Activated CD4-positive, CD25-positive, alpha-beta regulatory T cell treated with anti-CD3 and anti-CD28 coated beads, Interleukin-2, amount 50 U/mL, for 16 hours (primary cell): ENCODE measurements around the gene B3GALNT2.

ENCODE experiments used
- DNase-seq: peaks from one replicate; pipeline ENCODE4 v3.0.0-alpha.2; 2020; ENCODE audit warnings: low read depth, low spot score

The B3GALNT2 gene

GRCh38 chr1:235454021-235454420 is 50.2 kb downstream of the B3GALNT2 start:
- no peak for DNase-seq

- DNase-seq: no peak
Measured at GRCh38 chr1:235450886-235451483, 53.3 kb downstream of the B3GALNT2 start.

DNA sequence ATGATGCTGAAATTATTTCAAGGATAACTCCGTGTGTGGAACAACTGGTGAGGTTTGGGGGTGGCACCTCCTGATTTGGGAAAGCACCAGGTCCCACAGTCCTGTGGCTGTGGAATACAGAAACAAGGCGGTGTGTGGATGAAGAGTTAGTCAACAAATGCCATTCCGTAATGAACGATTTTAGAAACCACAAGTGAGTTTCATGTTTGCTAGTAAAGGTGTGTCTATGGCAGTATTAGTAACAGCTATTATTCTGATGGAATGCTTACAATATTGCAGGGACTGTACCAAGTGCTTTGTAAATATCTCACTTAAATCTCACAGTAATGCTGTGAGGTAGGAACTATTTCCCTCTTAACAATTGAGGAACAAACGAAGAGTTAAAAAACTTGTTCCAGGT is 53.8 kb downstream of the B3GALNT2 start:
- no peak for DNase-seq

DNA sequence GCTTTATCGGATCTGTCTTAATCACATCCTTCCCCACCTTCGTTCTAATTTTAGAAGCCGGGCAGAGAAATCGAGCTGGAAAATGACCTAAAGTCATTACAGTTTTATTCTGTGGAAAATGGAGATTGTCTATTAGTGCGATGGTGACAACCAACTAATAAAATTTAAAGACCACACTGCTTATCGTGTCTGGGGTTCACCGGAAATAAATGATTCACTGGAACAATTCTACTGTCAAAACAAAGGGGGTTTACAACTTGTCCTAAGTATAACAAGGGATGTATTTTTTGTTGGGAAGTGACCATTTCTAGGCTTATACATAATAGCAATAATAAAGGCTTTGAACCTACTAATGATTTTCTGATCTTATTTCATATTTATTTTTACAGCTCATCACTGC is 55.6 kb downstream of the B3GALNT2 start:
- no peak for DNase-seq

DNA sequence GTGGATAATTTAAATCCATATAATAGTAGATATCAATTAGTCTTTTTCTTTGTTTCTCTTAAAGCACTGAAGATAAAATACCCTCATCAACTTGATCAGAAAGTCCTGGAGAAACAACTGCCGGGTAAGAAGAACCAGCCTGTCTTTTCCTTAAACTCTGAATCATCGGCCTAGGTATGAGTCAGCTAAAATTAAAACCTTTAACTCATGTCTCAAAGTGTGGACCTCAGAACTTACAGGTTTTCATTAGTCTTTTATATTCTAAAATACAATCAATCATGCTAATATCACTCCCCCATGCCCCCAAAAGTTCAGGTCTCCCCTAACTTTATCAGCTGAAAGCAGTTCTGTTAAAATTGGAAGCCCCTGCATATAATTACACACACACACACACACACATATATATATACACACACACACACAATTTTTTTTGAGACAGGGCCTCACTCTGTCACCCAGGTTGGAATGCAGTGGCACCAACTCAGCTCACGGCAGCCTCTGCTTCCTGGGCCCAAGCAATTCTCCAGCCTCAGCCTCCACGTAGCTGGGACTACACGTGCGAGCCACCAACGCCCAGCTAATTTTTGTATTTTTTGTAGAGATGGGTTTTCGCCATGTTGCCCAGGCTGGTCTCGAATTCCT is 61.3 kb downstream of the B3GALNT2 start:
- DNase-seq: no peak

DNA sequence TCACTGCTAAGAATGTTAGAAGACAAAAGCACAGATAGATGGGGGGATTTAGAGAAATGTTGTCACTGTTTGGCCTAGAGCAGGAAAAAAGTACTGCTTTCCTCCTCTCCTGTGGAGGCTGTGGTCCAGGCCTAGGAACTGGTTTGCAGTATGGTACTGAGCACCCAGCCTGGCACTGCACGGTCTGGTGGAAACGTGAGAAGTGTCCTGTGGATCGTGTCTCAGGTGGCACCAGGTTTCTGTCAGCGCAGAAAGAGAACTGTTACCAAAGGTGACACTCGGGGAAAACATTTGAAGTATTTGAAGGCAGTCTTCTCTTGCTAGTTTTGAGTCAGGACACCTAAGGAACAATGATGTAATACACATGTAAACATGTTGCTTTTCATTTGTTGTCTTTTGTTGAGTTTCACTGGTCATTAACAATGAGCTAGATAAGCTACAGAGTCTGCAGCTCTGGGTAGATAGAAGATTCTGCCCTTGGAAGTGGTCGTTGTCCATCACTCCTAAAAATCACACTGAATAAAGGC is 63.0 kb downstream of the B3GALNT2 start:
- DNase-seq: no peak

- DNase-seq: no peak
Measured at GRCh38 chr1:235434001-235434400, 70.3 kb downstream of the B3GALNT2 start.

- no peak for DNase-seq
Measured at GRCh38 chr1:235430991-235431390, 73.3 kb downstream of the B3GALNT2 start.

DNA sequence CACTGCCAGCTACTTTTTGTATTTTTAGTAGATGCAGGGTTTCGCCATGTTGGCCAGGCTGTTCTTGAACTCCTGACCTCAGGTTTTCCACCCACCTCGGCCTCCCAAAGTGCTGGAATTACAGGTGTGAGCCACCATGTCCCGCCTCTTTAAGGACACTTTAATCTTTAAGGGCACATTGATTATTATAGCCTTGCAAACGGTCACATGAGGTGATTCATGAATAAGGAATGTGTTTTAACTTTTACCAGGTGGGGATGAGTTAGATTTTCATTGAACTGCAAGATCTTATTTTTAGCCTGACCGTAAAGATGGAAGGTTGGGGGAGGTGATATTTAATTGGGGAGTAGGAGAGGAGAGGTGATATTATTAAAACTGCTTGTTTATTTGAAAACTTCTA is 75.1 kb downstream of the B3GALNT2 start:
- no peak for DNase-seq

DNA sequence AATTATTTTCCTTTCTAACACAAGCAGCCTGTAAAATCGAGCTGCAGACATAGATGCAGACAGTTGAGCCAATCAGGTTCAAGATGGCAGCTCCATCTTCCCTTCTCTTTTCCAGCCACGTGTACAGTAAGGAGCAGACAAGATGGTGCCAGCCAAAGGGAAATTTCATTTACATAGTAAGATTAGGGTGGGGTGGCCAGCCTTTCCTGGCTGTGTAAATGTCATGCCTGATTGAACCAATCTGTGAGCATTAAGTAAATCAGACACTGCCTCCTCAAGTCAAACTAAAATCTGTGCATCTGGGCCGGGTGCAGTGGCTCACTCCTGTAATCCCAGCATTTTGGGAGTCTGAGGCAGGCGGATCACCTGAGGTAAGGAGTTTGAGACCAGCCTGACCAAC is 76.8 kb downstream of the B3GALNT2 start:
- no peak for DNase-seq

DNA sequence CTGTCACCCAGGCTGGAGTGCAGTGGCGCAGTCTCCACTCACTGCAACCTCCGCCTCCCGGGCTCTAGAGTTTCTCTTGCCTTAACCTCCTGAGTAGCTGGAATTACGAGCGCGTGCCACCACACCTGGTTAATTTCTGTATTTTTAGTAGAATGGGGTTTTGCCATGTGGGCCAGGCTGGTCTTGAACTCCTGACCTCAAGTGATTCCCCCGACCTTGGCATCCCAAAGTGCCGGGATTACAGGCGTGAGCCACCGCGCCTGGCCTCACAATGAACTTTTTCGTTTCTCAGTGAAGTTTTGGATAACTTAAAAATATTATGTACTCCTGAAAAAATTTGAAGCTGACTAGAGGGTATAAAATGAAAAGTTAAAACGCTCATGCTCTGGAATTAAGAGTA is 77.6 kb downstream of the B3GALNT2 start:
- no peak for DNase-seq

DNA sequence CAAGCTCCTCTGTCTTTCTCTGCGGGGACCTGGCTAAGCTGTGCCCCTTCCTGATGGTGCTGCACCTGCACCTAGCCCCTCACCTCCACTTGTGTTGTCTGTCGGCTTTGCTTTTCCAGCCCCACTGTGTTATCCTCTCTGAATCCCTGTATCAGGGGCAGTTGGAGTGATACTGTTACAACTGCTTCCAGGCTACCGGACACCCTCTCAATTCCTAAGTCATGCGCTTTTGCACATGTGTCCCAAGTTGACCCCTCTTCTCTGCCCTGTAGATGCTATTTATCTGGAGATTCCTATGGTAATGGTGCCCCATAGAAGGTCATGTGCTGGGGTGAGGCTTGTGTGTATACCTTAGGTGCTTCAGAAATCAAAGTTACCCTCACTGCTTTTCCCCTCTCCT is 78.1 kb downstream of the B3GALNT2 start:
- no peak for DNase-seq

GRCh38 chr1:235425357-235425756 is 78.9 kb downstream of the B3GALNT2 start:
- no peak for DNase-seq

DNA sequence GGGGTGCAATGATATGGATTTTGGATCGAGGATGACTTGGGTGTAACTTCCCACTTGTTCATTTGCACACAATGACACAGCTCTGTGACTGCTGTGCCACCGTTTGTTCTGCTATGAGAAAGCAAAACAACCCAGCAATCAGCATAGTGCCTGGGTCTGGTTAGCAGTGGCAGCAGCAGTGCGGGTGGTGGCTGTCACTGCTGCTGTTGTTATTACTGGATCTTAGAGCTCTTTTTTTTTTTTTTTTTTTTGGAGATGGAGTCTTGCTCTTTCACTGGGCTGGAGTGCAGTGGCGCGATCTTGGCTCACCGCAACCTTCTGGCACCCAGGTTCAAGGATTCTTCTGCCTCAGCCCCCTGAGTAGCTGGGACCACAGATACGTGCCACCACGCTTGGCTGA is 80.2 kb downstream of the B3GALNT2 start:
- no peak for DNase-seq

GRCh38 chr1:235423214-235423652 is 81.0 kb downstream of the B3GALNT2 start:
- no peak for DNase-seq

- no peak for DNase-seq
Measured at GRCh38 chr1:235421751-235422150, 82.5 kb downstream of the B3GALNT2 start.

DNA sequence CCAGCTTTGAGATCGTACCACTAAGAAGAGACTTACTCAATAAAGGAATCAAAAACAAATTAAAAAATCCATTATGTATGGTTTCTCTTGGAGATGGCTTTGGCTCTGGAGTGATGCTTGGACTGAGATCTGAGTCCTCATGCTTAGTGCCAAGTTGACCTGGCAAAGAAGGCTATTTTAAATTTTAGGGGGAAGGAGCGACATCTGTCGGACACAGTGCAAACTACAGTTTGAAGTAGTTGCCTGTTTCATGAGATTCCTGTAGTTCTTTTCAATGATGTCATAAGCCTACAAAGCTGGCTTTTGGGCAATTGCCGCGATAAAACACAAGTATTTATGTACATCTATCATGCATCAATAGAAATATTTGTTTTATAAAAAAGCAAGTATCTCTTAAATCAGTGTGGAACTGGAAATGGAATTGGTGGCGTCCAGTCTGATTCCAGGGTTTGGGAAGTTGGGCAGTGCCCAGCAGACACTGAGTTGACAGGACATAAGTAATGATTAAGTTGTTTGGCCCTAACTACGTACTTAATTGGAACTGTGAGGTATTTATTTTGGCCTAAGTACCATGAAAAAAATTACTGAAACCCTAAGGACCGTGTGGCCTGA is 87.1 kb downstream of the B3GALNT2 start:
- peak; percentile 33 for DNase-seq

DNA sequence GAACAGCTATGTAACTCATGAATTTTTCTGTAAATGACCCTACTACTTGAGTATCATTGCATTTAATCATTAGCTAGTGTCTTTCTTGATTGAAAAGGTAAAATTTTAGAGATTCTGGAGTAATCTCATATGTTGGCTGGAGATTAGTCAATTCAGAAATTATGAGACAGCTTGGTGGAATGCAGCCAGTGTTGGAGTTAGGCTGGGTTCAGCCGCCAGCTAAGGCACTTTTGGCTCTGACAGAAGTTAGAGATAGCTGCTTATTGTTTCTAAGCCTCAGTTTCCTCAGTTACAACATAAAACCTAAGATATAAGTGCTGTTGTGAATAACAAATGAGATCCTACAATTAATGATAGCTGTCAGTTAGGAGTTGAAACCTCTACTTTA is 87.6 kb downstream of the B3GALNT2 start:
- no peak for DNase-seq

- DNase-seq: peak; percentile 45
Measured at GRCh38 chr1:235415008-235415904, 89.0 kb downstream of the B3GALNT2 start.

GRCh38 chr1:235411489-235412486 is 92.5 kb downstream of the B3GALNT2 start:
- DNase-seq: no peak

GRCh38 chr1:235410467-235410866 is 93.8 kb downstream of the B3GALNT2 start:
- no peak for DNase-seq
